Ectodermal cell (in vitro differentiated cells): ENCODE measurements around the gene KLC1.
A peak's percentile ranks its signal among the peaks of the same experiment; 100 is the strongest.

Source experiments
- H3K27ac ChIP-seq: 2 replicates; pipeline ENCODE4 v1.7.0; 2013; ENCODE audit warnings: mild to moderate bottlenecking, low read depth, low read length; ENCODE audit not compliant: insufficient read depth, poor library complexity, severe bottlenecking
- H3K27me3 ChIP-seq: 2 replicates; pipeline ENCODE4 v1.7.0; 2013; ENCODE audit warnings: mild to moderate bottlenecking, low read length; ENCODE audit not compliant: insufficient read depth, control insufficient read depth, poor library complexity, severe bottlenecking
- H3K36me3 ChIP-seq: one replicate; pipeline ENCODE4 v1.7.0; 2013; ENCODE audit warnings: low read length; ENCODE audit not compliant: control insufficient read depth, insufficient read depth
- H3K4me1 ChIP-seq: one replicate; pipeline ENCODE4 v1.7.0; 2013; ENCODE audit warnings: low read length; ENCODE audit not compliant: control insufficient read depth, insufficient read depth
- H3K4me3 ChIP-seq: 2 replicates; pipeline ENCODE4 v1.7.0; 2013; ENCODE audit warnings: low read depth, low read length, control low read depth; ENCODE audit not compliant: insufficient read depth
- H3K9me3 ChIP-seq: 2 replicates; pipeline ENCODE4 v1.7.0; 2013; ENCODE audit warnings: mild to moderate bottlenecking, low read length, moderate library complexity; ENCODE audit not compliant: control insufficient read depth
- WGBS, 2 experiments: methylation state at CpG; one replicate each; pipeline ENCODE4 v1.1.7; 2013; ENCODE audit warnings: missing lambda C conversion rate in 2 of 2; 5-methylcytosine and 5-hydroxymethylcytosine counted together

Gene KLC1

GRCh38 chr14:103709814-103710213 is 80.8 kb downstream of the KLC1 start:
- H3K27me3 ChIP-seq, result no peaks in the 10 kb centered on the region
- H3K36me3 ChIP-seq, result peaks cover 14% of the 10 kb centered on the region
- no peak overlapping the region for H3K27ac ChIP-seq
- WGBS, 2 experiments, result 94 to 95% methylated on average over 15 of the region's 15 CpGs
- peaks cover 15% of the 10 kb centered on the region for H3K4me1 ChIP-seq
- no peak overlapping the region for H3K4me3 ChIP-seq
- H3K9me3 ChIP-seq, result no peaks in the 10 kb centered on the region

GRCh38 chr14:103710771-103711377 is 81.9 kb downstream of the KLC1 start:
- 32 to 53% methylated on average over 8 to 9 of the region's 9 CpGs for WGBS, 2 experiments
- Histone ChIP-seq H3K27ac (no peak overlapping the region), H3K27me3 (no peaks in the 10 kb centered on the region), H3K36me3 (peaks cover 10% of the 10 kb centered on the region), H3K9me3 (no peaks in the 10 kb centered on the region), H3K4me1 (peaks cover 15% of the 10 kb centered on the region), H3K4me3 (no peak overlapping the region)

GRCh38 chr14:103711516-103712431 is 82.8 kb downstream of the KLC1 start:
- 91 to 93% methylated on average over 27 of the region's 27 CpGs for WGBS, 2 experiments
- Histone ChIP-seq H3K27me3 (no peaks in the 10 kb centered on the region), H3K27ac (no peak overlapping the region), H3K36me3 (peaks cover 10% of the 10 kb centered on the region), H3K4me3 (no peak overlapping the region), H3K9me3 (no peaks in the 10 kb centered on the region), H3K4me1 (peaks cover 15% of the 10 kb centered on the region)

- peaks cover 7% of the 10 kb centered on the region for H3K36me3 ChIP-seq
- 91 to 93% methylated on average over 24 of the region's 24 CpGs for WGBS, 2 experiments
- H3K27me3 ChIP-seq, result no peaks in the 10 kb centered on the region
- H3K4me3 ChIP-seq, result no peak overlapping the region
- H3K9me3 ChIP-seq, result no peaks in the 10 kb centered on the region
- H3K27ac ChIP-seq, result no peak overlapping the region
- peaks cover 23% of the 10 kb centered on the region for H3K4me1 ChIP-seq
Measured at GRCh38 chr14:103712633-103713247, 83.7 kb downstream of the KLC1 start.

- Histone ChIP-seq H3K36me3 (peaks cover 7% of the 10 kb centered on the region), H3K27me3 (no peaks in the 10 kb centered on the region), H3K4me1 (peaks cover 23% of the 10 kb centered on the region), H3K4me3 (no peak overlapping the region), H3K9me3 (no peaks in the 10 kb centered on the region), H3K27ac (no peak overlapping the region)
- 92% methylated on average over 18 of the region's 18 CpGs for WGBS, 2 experiments
Measured at GRCh38 chr14:103713304-103714062, 84.5 kb downstream of the KLC1 start.

- Histone ChIP-seq H3K9me3 (no peaks in the 10 kb centered on the region), H3K36me3 (peaks cover 2% of the 10 kb centered on the region), H3K27ac (no peak overlapping the region), H3K4me1 (peaks cover 23% of the 10 kb centered on the region), H3K27me3 (no peaks in the 10 kb centered on the region), H3K4me3 (peak overlapping the region; percentile 66)
- WGBS, 2 experiments, result 82 to 84% methylated on average over 16 of the region's 16 CpGs
Measured at GRCh38 chr14:103714063-103714724, 85.2 kb downstream of the KLC1 start.

- WGBS, 2 experiments, result 0 to 1% methylated on average over 121 of the region's 121 CpGs
- Histone ChIP-seq H3K4me3 (peak within 1 kb of the TSS; percentile 75), H3K9me3 (no peaks in the 10 kb centered on the region), H3K36me3 (no peaks in the 10 kb centered on the region), H3K27me3 (no peaks in the 10 kb centered on the region), H3K4me1 (peaks cover 23% of the 10 kb centered on the region), H3K27ac (no peak within 1 kb of the TSS)
Measured at GRCh38 chr14:103715052-103716000, 86.3 kb downstream of the KLC1 start, which contains the start of the genes XRCC3 and ZFYVE21. TSS of gene XRCC3 (minus strand) at chr14:103715451. CDS start at chr14:103711087, 4,364 bp downstream. TSS of gene ZFYVE21 (plus strand) at chr14:103715810. CDS start at chr14:103715842, 32 bp downstream.

- WGBS, 2 experiments, result 3 to 4% methylated on average over 72 of the region's 72 CpGs
- Histone ChIP-seq H3K9me3 (no peaks in the 10 kb centered on the region), H3K27ac (no peak overlapping the region), H3K4me3 (peak overlapping the region; percentile 75), H3K27me3 (no peaks in the 10 kb centered on the region), H3K36me3 (no peaks in the 10 kb centered on the region), H3K4me1 (peaks cover 16% of the 10 kb centered on the region)
Measured at GRCh38 chr14:103716091-103716801, 87.2 kb downstream of the KLC1 start.
